Breast epithelium (tissue), 3 donors: ENCODE measurements around the gene MROH7.

Experiments
- POLR2A ChIP-seq: fragments of 450-650 bp; IDR thresholded peaks from one replicate; pipeline ENCODE4 v1.6.1; 2016; ENCODE audit warnings: antibody characterized with exemption, mild to moderate bottlenecking, moderate library complexity
- TF ChIP-seq, protein P1 (sequence below), 3 donors: fragments of 450-650 bp; IDR thresholded peaks; one replicate each; pipeline ENCODE4 v1.5.1; 2016 to 2017; ENCODE audit warnings: antibody characterized with exemption in 3 of 3, mild to moderate bottlenecking in 3 of 3, moderate library complexity in 3 of 3

DNA sequence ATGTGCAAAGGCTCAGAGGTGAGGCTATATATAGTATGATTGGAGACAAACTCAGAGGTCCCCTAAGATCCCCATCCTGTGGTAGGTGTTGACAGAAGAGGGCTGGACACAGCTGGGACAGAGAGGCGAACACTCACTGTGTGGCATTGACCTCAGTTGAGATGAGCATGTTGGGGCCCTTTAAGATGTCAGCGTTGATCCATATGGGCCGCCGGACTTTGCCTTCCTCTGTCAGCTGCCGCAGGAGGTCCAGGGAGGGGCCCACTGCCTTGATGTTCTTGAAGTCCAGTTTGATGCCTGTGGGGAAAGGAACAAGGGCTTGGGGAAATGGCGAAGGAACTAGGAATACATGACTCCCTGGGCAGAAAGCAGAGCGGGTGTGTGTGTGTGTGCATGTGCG is 27.0 kb upstream of the MROH7 start:
- TF ChIP-seq POLR2A: no peak
- TF ChIP-seq, protein P1, sequence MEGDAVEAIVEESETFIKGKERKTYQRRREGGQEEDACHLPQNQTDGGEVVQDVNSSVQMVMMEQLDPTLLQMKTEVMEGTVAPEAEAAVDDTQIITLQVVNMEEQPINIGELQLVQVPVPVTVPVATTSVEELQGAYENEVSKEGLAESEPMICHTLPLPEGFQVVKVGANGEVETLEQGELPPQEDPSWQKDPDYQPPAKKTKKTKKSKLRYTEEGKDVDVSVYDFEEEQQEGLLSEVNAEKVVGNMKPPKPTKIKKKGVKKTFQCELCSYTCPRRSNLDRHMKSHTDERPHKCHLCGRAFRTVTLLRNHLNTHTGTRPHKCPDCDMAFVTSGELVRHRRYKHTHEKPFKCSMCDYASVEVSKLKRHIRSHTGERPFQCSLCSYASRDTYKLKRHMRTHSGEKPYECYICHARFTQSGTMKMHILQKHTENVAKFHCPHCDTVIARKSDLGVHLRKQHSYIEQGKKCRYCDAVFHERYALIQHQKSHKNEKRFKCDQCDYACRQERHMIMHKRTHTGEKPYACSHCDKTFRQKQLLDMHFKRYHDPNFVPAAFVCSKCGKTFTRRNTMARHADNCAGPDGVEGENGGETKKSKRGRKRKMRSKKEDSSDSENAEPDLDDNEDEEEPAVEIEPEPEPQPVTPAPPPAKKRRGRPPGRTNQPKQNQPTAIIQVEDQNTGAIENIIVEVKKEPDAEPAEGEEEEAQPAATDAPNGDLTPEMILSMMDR (IDR thresholded peaks at IDR 0.05): no peak
